ENCODE results near the gene RBM17.

RBM17 gene

DNA sequence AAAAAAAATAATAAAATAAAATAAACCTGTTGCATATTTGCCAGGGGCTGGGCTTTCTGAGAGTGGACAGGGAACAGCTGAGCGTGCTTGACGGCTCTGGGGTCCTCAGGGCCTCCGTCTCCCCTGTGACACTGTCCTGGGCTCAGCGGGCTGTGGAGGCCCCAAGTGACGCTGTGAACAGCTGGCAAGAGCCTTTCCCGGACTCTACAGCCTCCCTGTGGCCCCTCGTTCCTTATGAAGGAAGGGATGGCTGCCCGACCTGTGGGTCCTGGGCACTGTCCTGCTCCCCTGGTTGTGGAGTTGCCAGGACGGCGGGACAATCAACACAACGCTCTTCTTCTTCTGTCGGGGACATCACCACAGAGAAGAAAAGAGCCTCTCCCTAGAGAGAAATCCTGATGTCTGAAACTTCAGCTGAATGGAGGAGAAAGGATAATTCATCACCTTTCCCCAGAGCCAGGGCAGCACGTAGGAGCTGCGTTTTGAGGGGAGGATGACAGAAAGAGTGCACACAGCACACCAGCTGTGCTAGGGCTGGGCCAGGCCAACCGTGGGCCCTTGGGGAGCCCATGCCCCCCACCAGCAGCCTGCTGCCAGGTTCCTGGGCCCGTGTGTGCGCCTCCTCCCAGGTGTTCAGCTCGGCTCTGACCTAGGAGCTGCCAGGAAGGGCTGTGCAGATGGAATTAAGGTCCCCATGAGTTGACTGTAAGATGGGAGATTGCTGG lies 45.4 kb downstream of the RBM17 start:
- no peak overlapping the region for H3K4me3 ChIP-seq (ENCODE audit: low read depth, low read length)
- in situ Hi-C loops (cut with HindIII; ENCODE audit: low sequenced_read_pairs): no loop called here
- TF ChIP-seq, protein P1, sequence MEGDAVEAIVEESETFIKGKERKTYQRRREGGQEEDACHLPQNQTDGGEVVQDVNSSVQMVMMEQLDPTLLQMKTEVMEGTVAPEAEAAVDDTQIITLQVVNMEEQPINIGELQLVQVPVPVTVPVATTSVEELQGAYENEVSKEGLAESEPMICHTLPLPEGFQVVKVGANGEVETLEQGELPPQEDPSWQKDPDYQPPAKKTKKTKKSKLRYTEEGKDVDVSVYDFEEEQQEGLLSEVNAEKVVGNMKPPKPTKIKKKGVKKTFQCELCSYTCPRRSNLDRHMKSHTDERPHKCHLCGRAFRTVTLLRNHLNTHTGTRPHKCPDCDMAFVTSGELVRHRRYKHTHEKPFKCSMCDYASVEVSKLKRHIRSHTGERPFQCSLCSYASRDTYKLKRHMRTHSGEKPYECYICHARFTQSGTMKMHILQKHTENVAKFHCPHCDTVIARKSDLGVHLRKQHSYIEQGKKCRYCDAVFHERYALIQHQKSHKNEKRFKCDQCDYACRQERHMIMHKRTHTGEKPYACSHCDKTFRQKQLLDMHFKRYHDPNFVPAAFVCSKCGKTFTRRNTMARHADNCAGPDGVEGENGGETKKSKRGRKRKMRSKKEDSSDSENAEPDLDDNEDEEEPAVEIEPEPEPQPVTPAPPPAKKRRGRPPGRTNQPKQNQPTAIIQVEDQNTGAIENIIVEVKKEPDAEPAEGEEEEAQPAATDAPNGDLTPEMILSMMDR (IDR thresholded peaks at IDR 0.05; ENCODE audit: low read depth, low read length): no peak
- DNase-seq (ENCODE audit: low read depth, low spot score): no peak

DNA sequence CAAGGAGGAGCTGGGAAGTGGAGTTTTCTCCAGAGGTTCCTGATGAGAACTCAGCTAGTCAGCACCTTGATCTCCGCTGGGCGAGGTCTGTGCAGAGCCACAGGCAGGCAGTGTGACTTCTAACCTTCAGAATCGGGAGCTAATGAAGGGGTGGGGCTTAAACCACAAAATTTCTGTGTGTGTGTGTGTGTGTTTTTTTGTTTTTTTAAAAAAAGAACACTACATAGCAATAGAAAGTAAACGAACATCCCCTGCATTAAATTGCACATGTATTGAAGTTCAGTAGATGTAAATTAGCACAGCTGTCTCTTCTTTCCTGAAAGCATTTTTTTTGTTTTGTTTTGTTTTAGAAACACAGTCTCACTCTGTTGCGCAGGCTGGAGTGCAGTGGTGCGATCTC lies 46.2 kb downstream of the RBM17 start:
- in situ Hi-C loops (cut with HindIII; ENCODE audit: low sequenced_read_pairs): no loop called here
- H3K4me3 ChIP-seq (ENCODE audit: low read depth, low read length): no peak overlapping the region
- TF ChIP-seq, protein P1 (IDR thresholded peaks at IDR 0.05; ENCODE audit: low read depth, low read length): no peak
- no peak for DNase-seq (ENCODE audit: low read depth, low spot score)

DNA sequence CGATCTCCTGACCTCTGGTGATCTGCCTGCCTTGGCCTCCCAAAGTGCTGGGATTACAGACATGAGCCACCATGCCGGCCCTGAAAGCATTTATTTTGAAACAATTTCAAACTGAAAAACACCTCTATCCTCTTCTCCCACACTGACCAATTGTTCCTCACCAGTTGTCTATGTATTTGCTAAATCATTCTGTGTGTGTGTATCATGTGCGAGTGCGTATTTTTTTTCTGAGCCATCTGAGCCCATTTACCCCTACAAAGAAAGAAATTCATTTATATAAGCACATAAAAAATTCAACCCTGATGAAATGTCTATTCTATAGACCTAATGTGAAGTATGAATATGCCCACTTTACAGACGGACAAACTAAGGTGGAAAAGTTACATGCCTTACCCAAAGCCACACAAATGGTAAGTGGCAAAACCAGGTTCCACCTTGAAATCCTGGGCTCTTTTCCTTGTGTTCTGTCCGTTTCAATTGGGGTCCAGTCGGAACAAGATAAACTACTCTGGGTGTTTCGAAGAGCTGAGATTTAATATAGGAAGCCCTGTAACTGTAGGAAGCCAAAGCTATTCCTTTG lies 46.8 kb downstream of the RBM17 start:
- TF ChIP-seq, protein P1 (IDR thresholded peaks at IDR 0.05; ENCODE audit: low read depth, low read length): no peak
- DNase-seq (ENCODE audit: low read depth, low spot score): no peak
- no peak overlapping the region for H3K4me3 ChIP-seq (ENCODE audit: low read depth, low read length)
- in situ Hi-C loops (cut with HindIII; ENCODE audit: low sequenced_read_pairs): no loop called here

DNA sequence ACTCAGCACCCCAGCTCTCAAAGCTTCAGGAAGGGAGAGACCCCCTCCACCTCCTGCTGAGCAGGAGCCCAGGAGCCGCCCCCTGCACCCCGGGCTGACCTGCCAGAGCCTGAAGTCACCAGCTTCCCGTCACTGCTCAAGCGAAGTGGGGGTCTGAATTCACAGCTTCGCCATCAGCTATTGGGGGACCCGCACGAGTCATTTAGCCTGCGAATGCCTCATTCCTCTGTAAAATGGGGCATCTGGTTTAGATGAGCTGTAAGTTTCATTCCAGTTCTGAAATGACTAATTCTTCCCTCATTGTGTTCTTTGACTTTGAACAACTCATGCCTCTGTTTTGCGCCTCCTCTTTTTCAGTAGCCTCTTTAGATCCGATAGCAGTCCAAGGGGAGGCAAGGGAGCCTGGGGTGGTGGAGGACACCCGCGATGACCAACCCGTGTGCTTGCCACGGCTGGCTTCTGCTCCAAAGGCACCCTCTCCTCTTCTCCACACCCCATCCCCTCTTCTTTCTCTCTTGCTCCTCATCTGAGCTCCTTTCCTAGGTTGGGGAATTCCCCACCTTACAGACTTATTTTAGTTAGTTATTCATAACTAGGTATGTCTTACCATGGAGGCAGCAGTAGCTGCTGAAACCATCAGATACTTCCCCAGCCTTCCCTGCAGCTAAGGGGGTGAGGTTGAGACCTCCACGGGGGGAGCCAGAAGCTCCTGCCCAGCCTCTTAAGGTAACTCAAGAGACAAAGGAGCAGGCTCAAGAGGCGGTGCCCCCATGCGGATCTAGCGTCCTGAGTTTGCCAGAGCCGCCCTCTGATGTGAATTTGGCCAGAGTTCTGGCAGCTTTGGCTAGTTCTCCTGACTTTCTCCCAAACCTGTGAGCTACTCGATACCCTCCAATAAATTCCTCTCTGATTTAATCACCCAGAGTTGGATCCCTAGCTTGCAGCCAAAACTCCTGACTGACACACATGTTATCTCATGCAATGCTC lies 47.7 kb downstream of the RBM17 start:
- DNase-seq (ENCODE audit: low read depth, low spot score): peak; percentile 68
- TF ChIP-seq, protein P1 (IDR thresholded peaks at IDR 0.05; ENCODE audit: low read depth, low read length): no peak
- no peak overlapping the region for H3K4me3 ChIP-seq (ENCODE audit: low read depth, low read length)
- in situ Hi-C loops (cut with HindIII; ENCODE audit: low sequenced_read_pairs): no loop called here

DNA sequence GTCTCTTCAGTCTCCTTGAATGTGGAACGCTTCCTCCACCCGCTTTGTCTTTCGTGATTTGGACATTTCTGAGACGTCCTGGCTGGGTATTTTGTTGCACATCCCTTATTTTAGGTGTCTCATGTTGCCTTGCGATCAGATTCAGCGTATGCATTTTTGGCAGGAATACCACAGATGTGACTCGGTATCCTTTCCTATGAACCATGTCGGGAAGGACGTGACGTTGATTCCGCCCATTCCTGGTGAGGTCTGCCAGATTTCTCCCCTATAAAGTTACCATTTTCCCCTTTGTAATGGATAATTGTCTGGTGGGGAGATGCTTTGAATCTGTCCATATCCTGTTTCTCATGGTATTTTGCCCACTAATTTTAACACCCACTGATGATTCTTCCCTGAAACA lies 49.6 kb downstream of the RBM17 start:
- TF ChIP-seq, protein P1 (IDR thresholded peaks at IDR 0.05; ENCODE audit: low read depth, low read length): no peak
- DNase-seq (ENCODE audit: low read depth, low spot score): no peak
- in situ Hi-C loops (cut with HindIII; ENCODE audit: low sequenced_read_pairs): no loop called here

DNA sequence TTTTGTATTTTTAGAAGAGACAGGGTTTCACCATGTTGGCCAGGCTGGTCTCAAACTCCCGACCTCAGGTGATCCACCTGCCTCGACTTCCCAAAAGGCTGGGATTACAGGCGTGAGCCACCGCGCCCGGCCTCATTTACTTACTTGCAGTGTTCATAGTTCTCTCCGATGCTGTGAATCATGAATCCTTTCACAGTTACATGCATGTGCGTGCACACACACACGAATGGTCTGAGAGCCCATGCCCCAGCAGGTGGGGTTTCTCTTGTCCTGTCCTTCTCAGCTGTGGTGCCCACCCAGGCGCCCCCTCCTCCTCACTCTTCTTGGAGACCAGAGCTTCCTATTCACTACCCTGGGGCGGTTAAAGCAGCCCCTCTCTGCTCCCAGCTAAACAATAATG lies 50.6 kb downstream of the RBM17 start:
- DNase-seq (ENCODE audit: low read depth, low spot score): no peak
- TF ChIP-seq, protein P1 (IDR thresholded peaks at IDR 0.05; ENCODE audit: low read depth, low read length): no peak
- H3K4me3 ChIP-seq (ENCODE audit: low read depth, low read length): no peak overlapping the region
- in situ Hi-C loops (cut with HindIII; ENCODE audit: low sequenced_read_pairs): no loop called here

More for the DNA sequence above, 49.6 kb downstream of the RBM17 start:
- no peak overlapping the region for H3K4me3 ChIP-seq (ENCODE audit: low read depth, low read length)
